Activated T-helper 9 cell treated with anti-CD3 and anti-CD28 coated beads, Interleukin-2, amount 50 U/mL, for 16 hours (primary cell): Measurements from ENCODE around the gene MOB2.

Experiments used
- DNase-seq: peaks from one replicate; pipeline ENCODE4 v3.0.0-alpha.2; 2020; ENCODE audit warnings: low read depth

Gene MOB2

GRCh38 chr11:1455763-1456060 lies 30.9 kb downstream of the MOB2 start:
- no peak for DNase-seq

GRCh38 chr11:1455032-1455762 lies 31.4 kb downstream of the MOB2 start:
- DNase-seq = no peak

- no peak for DNase-seq
Observed at GRCh38 chr11:1454576-1454975, 32.0 kb downstream of the MOB2 start.

GRCh38 chr11:1453611-1454034 lies 33.0 kb downstream of the MOB2 start:
- DNase-seq = no peak

- no peak for DNase-seq
Observed at GRCh38 chr11:1452744-1453143, 33.8 kb downstream of the MOB2 start.

- no peak for DNase-seq
Observed at GRCh38 chr11:1451781-1452470, 34.7 kb downstream of the MOB2 start.

GRCh38 chr11:1450949-1451710 lies 35.4 kb downstream of the MOB2 start:
- no peak for DNase-seq

GRCh38 chr11:1450344-1450875 lies 36.2 kb downstream of the MOB2 start:
- DNase-seq = no peak

GRCh38 chr11:1449490-1450243 lies 36.9 kb downstream of the MOB2 start:
- no peak for DNase-seq

GRCh38 chr11:1448882-1449281 lies 37.7 kb downstream of the MOB2 start:
- DNase-seq = no peak

GRCh38 chr11:1447845-1448825 lies 38.4 kb downstream of the MOB2 start:
- no peak for DNase-seq

- no peak for DNase-seq
Observed at GRCh38 chr11:1446623-1447022, 40.0 kb downstream of the MOB2 start.

GRCh38 chr11:1445741-1446445 lies 40.7 kb downstream of the MOB2 start:
- DNase-seq = no peak

GRCh38 chr11:1444823-1445422 lies 41.7 kb downstream of the MOB2 start:
- DNase-seq = no peak

- DNase-seq = no peak
Observed at GRCh38 chr11:1444321-1444720, 42.3 kb downstream of the MOB2 start.

GRCh38 chr11:1443737-1444136 lies 42.8 kb downstream of the MOB2 start:
- DNase-seq = no peak

- DNase-seq = no peak
Observed at GRCh38 chr11:1442807-1443366, 43.7 kb downstream of the MOB2 start.

GRCh38 chr11:1442163-1442562 lies 44.4 kb downstream of the MOB2 start:
- no peak for DNase-seq

GRCh38 chr11:1440496-1440895 lies 46.1 kb downstream of the MOB2 start:
- DNase-seq = no peak

- no peak for DNase-seq
Observed at GRCh38 chr11:1440066-1440465, 46.5 kb downstream of the MOB2 start.
